ENCODE data around the gene NPPC.
"Not testable (repeated sequence)": the region's sequence is repeated elsewhere in the genome, so short reads cannot be mapped to it uniquely, and the experiment has no call there.

Gene NPPC

DNA sequence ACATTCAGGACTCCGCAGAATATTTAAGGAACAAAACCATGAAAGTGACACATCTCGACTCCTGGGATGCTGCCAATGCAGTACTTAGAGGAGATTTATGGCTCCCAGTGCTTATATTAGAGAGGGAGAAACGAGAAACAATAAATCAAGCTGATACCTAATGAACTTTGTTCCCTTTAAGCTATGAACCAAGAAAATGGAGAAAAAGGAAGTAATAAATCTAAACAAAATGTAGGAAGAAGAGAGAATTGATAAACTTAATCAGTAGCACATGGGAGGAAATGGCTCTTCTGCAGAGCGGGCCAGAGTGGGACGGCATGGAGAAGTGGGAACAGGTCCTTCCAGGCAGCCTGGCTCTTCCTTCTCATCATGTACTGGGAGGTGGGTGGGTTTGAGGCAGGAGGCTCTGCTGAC is 42.7 kb downstream of the NPPC start:
- DNase-seq = no peak

- no peak for DNase-seq
These were observed 43.5 kb downstream of the NPPC start for GRCh38 chr2:231882646-231883045.

GRCh38 chr2:231880371-231880770 is 45.8 kb downstream of the NPPC start:
- not testable (repeated sequence) for DNase-seq

DNA sequence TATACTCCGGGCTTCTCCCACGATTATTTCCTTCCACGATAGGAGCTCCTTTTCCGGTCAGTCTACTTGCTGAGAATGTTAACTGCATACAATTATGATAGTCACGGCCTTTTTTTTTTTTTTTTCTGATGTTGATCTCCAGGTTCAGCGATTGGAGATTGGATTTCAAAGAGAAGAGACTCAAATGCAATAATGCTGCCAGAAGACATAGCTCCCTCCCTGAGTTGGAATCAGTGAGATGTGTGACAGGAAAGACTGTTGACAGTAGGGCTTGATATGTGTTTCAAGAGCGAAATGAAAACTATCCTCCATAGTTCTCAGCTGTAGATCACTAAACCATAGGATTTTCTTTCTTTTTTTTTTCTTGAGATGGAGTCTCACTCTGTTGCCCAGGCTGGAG is 47.0 kb downstream of the NPPC start:
- DNase-seq = no peak

DNA sequence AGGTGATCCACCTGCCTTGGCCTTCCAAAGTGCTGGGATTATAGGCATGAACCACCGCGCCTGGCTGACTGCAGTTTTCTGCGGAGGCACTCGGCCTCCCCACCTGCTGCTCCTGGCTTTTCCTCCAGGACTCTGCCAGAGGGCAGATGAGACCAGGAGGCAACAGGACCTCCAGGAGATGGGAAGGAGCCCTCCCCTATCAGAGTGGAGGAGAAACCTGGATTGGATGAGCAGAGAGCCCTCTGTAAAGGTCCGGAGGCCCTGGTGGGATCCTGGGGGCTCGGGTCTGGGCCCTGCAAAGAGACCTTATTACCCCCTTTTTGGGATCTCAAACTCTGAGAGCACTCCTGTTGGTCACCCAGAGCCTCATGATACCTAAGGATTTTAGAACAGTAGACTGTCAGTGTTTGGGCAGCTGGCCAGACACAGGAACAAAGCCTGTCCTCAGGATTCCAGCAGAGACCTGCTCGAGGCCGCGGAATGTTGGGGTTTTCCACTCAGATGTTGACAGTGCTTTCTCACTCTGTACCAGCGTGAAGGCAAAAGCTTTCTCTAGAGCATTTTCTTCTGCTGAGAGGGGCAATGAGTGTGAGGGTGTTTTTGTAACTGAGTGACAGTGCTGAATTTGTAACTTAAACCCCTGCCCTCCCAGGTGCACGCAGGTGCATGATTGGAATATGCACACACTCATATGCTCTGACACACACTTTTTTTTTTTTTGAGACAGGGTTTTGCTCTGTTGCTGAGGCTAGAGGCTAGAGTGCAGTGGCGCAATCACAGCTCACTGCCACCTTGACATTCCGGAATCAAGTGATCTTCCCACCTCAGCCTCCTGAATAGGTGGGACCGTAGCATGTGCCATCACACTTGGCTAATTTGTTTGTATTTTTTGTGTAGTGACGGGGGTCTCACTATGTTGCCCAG is 48.4 kb downstream of the NPPC start:
- DNase-seq = no peak

DNA sequence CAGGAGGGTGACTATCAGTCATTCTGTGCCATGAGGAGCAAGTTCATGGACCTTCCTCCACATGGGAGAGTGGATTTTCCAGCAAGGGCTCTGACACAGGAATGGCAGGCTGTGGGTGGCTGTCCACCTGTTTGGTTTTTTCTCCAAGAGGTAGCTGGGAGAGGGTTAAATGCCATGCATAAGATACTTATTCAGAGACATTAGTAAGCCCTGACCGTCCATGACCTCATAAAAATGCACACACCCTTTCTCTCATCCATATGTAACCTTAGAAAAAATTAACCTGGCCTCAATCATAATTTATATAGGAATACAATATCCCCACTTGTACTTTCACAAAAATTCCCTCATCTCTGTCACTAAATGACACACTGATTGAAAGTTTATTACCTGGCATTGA is 51.3 kb downstream of the NPPC start:
- no peak for DNase-seq

Measured in DMS 273 treated with DMSO at 0.1 percent for 48 hours (cell line).